ENCODE data around the gene LCE1D. TPM values are rescaled to one million over a fixed set of nuclear protein-coding genes. Genes with fewer than 3 reads are reported as not detected.

Gene LCE1D, protein sequence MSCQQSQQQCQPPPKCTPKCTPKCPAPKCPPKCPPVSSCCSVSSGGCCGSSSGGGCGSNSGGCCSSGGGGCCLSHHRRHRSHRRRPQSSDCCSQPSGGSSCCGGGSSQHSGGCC
- total RNA-seq, result not detected

DNA sequence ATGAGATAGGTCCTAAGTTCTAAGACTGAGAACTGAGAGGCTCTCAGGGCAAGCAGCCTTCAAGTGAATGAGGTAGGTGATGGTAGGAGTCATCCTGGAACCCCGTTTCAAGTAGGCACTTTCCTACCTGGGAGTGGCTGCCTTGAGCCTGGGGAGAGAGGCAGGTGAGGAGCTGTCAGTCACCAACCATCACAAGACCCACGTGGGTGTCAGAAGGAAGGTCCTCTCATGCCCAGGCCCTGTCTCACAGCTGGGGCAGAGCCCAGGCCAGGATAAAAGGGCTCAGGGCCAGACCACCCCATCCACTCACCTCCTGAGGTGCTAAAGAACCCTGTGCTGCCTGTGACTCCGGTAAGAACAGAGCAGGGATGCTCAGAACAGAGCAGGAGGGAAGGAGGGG lies at the start of gene LCE1D:
LCE1D (plus strand) TSS at position 301 of the 400 bp plus-strand sequence. CDS start 1,074 bp downstream, outside the sequence.
- H3K4me3 ChIP-seq, result no peak within 1 kb of the TSS
- H3K4me1 ChIP-seq, result no peaks in the 10 kb centered on the region
- H3K36me3 ChIP-seq, result no peaks in the 10 kb centered on the region
- H3K9me3 ChIP-seq, result no peaks in the 10 kb centered on the region
- H3K27me3 ChIP-seq, result no peaks in the 10 kb centered on the region
- TF ChIP-seq, protein P1, sequence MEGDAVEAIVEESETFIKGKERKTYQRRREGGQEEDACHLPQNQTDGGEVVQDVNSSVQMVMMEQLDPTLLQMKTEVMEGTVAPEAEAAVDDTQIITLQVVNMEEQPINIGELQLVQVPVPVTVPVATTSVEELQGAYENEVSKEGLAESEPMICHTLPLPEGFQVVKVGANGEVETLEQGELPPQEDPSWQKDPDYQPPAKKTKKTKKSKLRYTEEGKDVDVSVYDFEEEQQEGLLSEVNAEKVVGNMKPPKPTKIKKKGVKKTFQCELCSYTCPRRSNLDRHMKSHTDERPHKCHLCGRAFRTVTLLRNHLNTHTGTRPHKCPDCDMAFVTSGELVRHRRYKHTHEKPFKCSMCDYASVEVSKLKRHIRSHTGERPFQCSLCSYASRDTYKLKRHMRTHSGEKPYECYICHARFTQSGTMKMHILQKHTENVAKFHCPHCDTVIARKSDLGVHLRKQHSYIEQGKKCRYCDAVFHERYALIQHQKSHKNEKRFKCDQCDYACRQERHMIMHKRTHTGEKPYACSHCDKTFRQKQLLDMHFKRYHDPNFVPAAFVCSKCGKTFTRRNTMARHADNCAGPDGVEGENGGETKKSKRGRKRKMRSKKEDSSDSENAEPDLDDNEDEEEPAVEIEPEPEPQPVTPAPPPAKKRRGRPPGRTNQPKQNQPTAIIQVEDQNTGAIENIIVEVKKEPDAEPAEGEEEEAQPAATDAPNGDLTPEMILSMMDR (IDR thresholded peaks at IDR 0.05), result no peak
- TF ChIP-seq POLR2A (IDR thresholded peaks at IDR 0.05), result no peak
- intact Hi-C loops (cut with DNase I; ENCODE audit: low total_unique reads), result no loop called here
- H3K27ac ChIP-seq, result no peak within 1 kb of the TSS
- DNase-seq, result no peak

DNA sequence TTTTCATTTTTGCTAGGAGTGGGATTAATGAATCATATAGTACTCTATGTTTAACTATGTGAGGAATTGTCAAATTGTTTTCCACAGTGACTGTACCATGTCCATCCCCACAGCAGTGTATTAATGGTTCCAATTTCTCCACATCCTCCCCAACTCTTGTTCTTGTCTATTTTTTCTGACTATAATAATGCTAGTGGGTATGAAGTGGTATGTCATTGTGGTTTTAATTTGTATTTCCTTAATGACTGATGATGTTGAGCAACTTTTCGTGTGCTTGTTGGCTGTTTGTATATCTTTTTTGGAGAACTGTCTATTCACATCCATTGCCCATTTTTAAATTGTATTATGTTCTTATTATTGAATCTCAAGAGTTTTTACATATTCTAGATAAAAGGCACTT lies 48.7 kb upstream of the LCE1D start:
- Histone ChIP-seq H3K4me1 (no peaks in the 10 kb centered on the region), H3K9me3 (no peaks in the 10 kb centered on the region), H3K27ac (no peak overlapping the region), H3K36me3 (no peaks in the 10 kb centered on the region), H3K27me3 (no peaks in the 10 kb centered on the region), H3K4me3 (no peak overlapping the region)
- intact Hi-C loops (cut with DNase I; ENCODE audit: low total_unique reads), result no loop called here
- TF ChIP-seq, protein P1 (IDR thresholded peaks at IDR 0.05), result no peak
- TF ChIP-seq POLR2A (IDR thresholded peaks at IDR 0.05), result no peak
- DNase-seq, result no peak

DNA sequence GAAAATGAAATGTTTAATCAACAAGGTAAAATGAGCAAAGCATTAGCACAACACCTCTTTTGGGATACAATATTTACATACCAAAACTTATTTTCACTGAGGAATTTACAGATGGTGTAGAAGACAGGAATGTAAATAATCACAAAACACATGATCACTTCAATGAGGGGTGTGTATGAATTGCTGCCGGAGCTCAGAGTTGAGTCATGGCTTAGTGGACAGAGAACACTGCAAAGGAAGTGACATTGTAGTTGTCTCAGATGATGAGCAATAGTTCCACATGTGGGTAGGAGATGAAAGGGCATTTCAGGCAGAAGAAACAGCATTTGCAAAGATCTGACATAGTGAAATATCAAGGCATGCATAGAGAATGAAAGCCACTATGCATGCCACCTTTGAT lies 44.3 kb upstream of the LCE1D start:
- no peaks in the 10 kb centered on the region for H3K36me3 ChIP-seq
- intact Hi-C loops (cut with DNase I; ENCODE audit: low total_unique reads), result no loop called here
- TF ChIP-seq, protein P1 (IDR thresholded peaks at IDR 0.05), result no peak
- TF ChIP-seq POLR2A (IDR thresholded peaks at IDR 0.05), result no peak
- DNase-seq, result no peak
- no peaks in the 10 kb centered on the region for H3K9me3 ChIP-seq
- no peak overlapping the region for H3K27ac ChIP-seq
- H3K4me1 ChIP-seq, result no peaks in the 10 kb centered on the region
- no peak overlapping the region for H3K4me3 ChIP-seq
- H3K27me3 ChIP-seq, result no peaks in the 10 kb centered on the region

DNA sequence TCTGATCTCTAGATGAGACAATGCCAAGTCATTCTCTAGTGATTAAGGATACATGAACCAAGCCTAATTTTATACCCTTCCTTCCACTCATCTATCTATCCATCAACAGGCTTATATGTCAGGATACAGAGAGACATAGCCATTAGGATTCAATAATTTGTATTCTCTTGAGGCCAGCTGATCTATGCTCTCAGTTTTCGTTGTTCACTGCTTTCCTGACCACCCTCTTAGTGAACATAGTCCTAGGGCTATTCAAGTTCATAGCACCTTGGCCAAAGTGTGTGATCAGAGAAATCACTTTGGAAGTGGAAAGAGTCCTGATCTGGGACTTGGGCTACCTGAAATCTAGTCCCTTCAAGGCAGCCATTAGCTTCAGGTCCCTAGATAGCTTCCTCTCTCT lies 42.9 kb upstream of the LCE1D start:
- no peaks in the 10 kb centered on the region for H3K9me3 ChIP-seq
- TF ChIP-seq POLR2A (IDR thresholded peaks at IDR 0.05), result no peak
- TF ChIP-seq, protein P1 (IDR thresholded peaks at IDR 0.05), result no peak
- no peak for DNase-seq
- H3K4me3 ChIP-seq, result no peak overlapping the region
- H3K27ac ChIP-seq, result no peak overlapping the region
- no peaks in the 10 kb centered on the region for H3K4me1 ChIP-seq
- H3K36me3 ChIP-seq, result no peaks in the 10 kb centered on the region
- intact Hi-C loops (cut with DNase I; ENCODE audit: low total_unique reads), result no loop called here
- no peaks in the 10 kb centered on the region for H3K27me3 ChIP-seq

DNA sequence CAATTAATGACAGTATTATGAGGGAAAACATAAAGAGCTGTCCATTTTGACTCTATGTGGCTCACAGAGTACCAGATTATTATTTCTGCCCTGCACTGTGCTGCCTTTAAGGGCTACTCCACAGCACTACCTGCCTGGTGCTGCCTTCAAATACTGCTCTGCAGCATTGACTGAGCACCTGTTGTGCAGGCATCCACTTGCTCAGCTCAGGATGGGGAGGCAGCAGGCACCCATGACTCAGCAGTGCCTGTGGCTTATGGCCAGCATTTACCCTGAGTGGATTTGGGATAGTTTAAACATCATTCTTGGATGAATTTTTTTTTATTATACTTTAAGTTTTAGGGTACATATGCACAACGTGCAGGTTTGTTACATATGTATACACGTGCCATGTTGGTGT lies 39.6 kb upstream of the LCE1D start:
- H3K36me3 ChIP-seq, result no peaks in the 10 kb centered on the region
- TF ChIP-seq, protein P1 (IDR thresholded peaks at IDR 0.05), result no peak
- no peak for TF ChIP-seq POLR2A (IDR thresholded peaks at IDR 0.05)
- H3K27ac ChIP-seq, result no peak overlapping the region
- H3K4me1 ChIP-seq, result no peaks in the 10 kb centered on the region
- H3K27me3 ChIP-seq, result no peaks in the 10 kb centered on the region
- no peaks in the 10 kb centered on the region for H3K9me3 ChIP-seq
- H3K4me3 ChIP-seq, result no peak overlapping the region
- intact Hi-C loops (cut with DNase I; ENCODE audit: low total_unique reads), result no loop called here
- DNase-seq, result no peak

All from uterus (tissue), 4 donors.